HepG2 (cell line): ENCODE results near the gene CCNYL1. TPM values are rescaled to one million over a fixed set of nuclear protein-coding genes. Genes with fewer than 3 reads are reported as not detected.

Experiments used
- AHR ChIP-seq: IDR thresholded peaks from 2 replicates; pipeline ENCODE4 v1.6.1; 2018; ENCODE audit warnings: missing genetic modification reagents, missing compliant biosample characterization
- CC2D1A ChIP-seq: sonication (generic); formaldehyde crosslinking; IDR thresholded peaks from 2 replicates; pipeline ENCODE4 v1.8.1; 2023; ENCODE audit warnings: mild to moderate bottlenecking, missing genetic modification reagents
- HINFP ChIP-seq: sonication (generic); formaldehyde crosslinking; IDR thresholded peaks from 2 replicates; pipeline ENCODE4 v1.4.0; 2020; ENCODE audit warnings: low read depth, mild to moderate bottlenecking, missing genetic modification reagents
- KAT7 ChIP-seq: IDR thresholded peaks from 2 replicates; pipeline ENCODE4 v1.6.1; 2018; ENCODE audit warnings: borderline replicate concordance, missing compliant biosample characterization
- MED1 ChIP-seq: sonication (generic); formaldehyde crosslinking; IDR thresholded peaks from 2 replicates; pipeline ENCODE4 v1.4.0; 2020; ENCODE audit warnings: missing genetic modification reagents
- PAWR ChIP-seq: sonication (generic); formaldehyde crosslinking; IDR thresholded peaks from 2 replicates; pipeline ENCODE4 v1.4.0; 2020; ENCODE audit warnings: missing genetic modification reagents, mild to moderate bottlenecking, borderline replicate concordance
- SRSF4 ChIP-seq: fragments of 200-400 bp; formaldehyde crosslinking; IDR thresholded peaks from one replicate; pipeline ENCODE4 v1.6.1; 2018; ENCODE audit warnings: mild to moderate bottlenecking, low read depth, low read length, moderate library complexity; ENCODE audit not compliant: poor library complexity, severe bottlenecking
- THAP8 ChIP-seq: sonication (generic); formaldehyde crosslinking; IDR thresholded peaks from 2 replicates; pipeline ENCODE4 v1.5.1; 2020; ENCODE audit warnings: missing genetic modification reagents, mild to moderate bottlenecking, borderline replicate concordance
- ZBTB1 ChIP-seq: sonication (generic); formaldehyde crosslinking; IDR thresholded peaks from 2 replicates; pipeline ENCODE4 v1.4.0; 2020; ENCODE audit warnings: missing genetic modification reagents, borderline replicate concordance
- ZC3H13 ChIP-seq: sonication (generic); formaldehyde crosslinking; IDR thresholded peaks from 2 replicates; pipeline ENCODE4 v1.8.1; 2023; ENCODE audit warnings: mild to moderate bottlenecking, missing genetic modification reagents, moderate library complexity
- ZFX ChIP-seq: sonication (generic); formaldehyde crosslinking; IDR thresholded peaks from 2 replicates; pipeline ENCODE4 v1.4.0; 2020; ENCODE audit warnings: mild to moderate bottlenecking, low read depth, missing genetic modification reagents, moderate library complexity
- ZFY ChIP-seq: sonication (generic); formaldehyde crosslinking; IDR thresholded peaks from 2 replicates; pipeline ENCODE4 v1.4.0; 2020; ENCODE audit warnings: missing genetic modification reagents
- ZNF143 ChIP-seq: sonication (generic); formaldehyde crosslinking; IDR thresholded peaks from 2 replicates; pipeline ENCODE4 v1.4.0; 2020; ENCODE audit warnings: missing genetic modification reagents
- ZNF275 ChIP-seq: sonication (generic); formaldehyde crosslinking; IDR thresholded peaks from 2 replicates; pipeline ENCODE4 v1.8.0; 2022; ENCODE audit warnings: missing genetic modification reagents, mild to moderate bottlenecking, inconsistent platforms, borderline replicate concordance
- ZNF362 ChIP-seq: sonication (generic); formaldehyde crosslinking; IDR thresholded peaks from 2 replicates; pipeline ENCODE4 v1.4.0; 2020; ENCODE audit warnings: missing genetic modification reagents, mild to moderate bottlenecking, borderline replicate concordance
- ZNF441 ChIP-seq: sonication (generic); formaldehyde crosslinking; IDR thresholded peaks from 2 replicates; pipeline ENCODE4 v1.7.0; 2021; ENCODE audit warnings: missing genetic modification reagents, borderline replicate concordance
- ZNF563 ChIP-seq: sonication (generic); formaldehyde crosslinking; IDR thresholded peaks from 2 replicates; pipeline ENCODE4 v1.8.0; 2022; ENCODE audit warnings: mild to moderate bottlenecking, moderate library complexity, missing genetic modification reagents
- polyA plus RNA-seq, 8 experiments: library from polyadenylated mRNA; depleted of rRNA in 3 of 8; stranded (reverse) in 7 of 8; unstranded in 1 of 8; fragments of >200 nt; fragmentation: Illumina TruSeq in 4 of 8; extraction: Trizol in 4 of 8; gene quantifications; 2 replicates each; pipeline versions ENCODE4 v1.2.1 to v1.2.3, GENCODE V29; 2011 to 2016; ENCODE audit warnings: low read depth in 4 of 8, missing spikeins in 1 of 8, mixed read lengths in 1 of 8; ENCODE audit not compliant: insufficient read depth in 1 of 8
- total RNA-seq, 5 experiments: library from RNA; depleted of rRNA; stranded (reverse); fragments of >200 nt; fragmentation: Illumina TruSeq; extraction: Trizol; gene quantifications; 2 replicates each; pipeline ENCODE4 v1.2.3, GENCODE V29; 2016; ENCODE audit warnings: low read depth in 1 of 5
- TF ChIP-seq, protein P1 (sequence below): sonication (generic); formaldehyde crosslinking; IDR thresholded peaks from 2 replicates; pipeline ENCODE4 v1.8.0; 2022; ENCODE audit warnings: low read depth, missing genetic modification reagents
- TF ChIP-seq, protein P2 (sequence below): IDR thresholded peaks from 2 replicates; pipeline ENCODE4 v1.6.1; 2016
- TF ChIP-seq, protein P3 (sequence below): fragments of 450-650 bp; IDR thresholded peaks from 2 replicates; pipeline ENCODE4 v1.6.1; 2017

The CCNYL1 gene
- total and polyA plus RNA-seq, 2 of the 13 experiments (the other 11 are each of a cell fraction or from before 2014, with no cell fraction given), result 12.5 to 16.2 TPM

- TF ChIP-seq ZC3H13 (CRISPR knock-in tag) (no peak), ZFX (no peak), PAWR (CRISPR knock-in tag) (no peak), ZNF275 (CRISPR knock-in tag) (no peak), ZBTB1 (CRISPR knock-in tag) (no peak), CC2D1A (no peak), ZFY (CRISPR knock-in tag) (peak; percentile 50; the same call in 1 of the 2 replicates), ZNF143 (no peak), KAT7 (CRISPR knock-in tag) (no peak; the same call in 1 of the 2 replicates), THAP8 (CRISPR knock-in tag) (peak; percentile 51; the same call in 1 of the 2 replicates), ZNF441 (CRISPR knock-in tag) (no peak), ZNF362 (CRISPR knock-in tag) (0 out of 2 replicates have a peak, but pooled peaks have one; percentile 35), ZNF563 (CRISPR knock-in tag) (peak; percentile 79), MED1 (CRISPR knock-in tag) (no peak), SRSF4 (no peak), AHR (no peak), HINFP (no peak)
- TF ChIP-seq, protein P1, sequence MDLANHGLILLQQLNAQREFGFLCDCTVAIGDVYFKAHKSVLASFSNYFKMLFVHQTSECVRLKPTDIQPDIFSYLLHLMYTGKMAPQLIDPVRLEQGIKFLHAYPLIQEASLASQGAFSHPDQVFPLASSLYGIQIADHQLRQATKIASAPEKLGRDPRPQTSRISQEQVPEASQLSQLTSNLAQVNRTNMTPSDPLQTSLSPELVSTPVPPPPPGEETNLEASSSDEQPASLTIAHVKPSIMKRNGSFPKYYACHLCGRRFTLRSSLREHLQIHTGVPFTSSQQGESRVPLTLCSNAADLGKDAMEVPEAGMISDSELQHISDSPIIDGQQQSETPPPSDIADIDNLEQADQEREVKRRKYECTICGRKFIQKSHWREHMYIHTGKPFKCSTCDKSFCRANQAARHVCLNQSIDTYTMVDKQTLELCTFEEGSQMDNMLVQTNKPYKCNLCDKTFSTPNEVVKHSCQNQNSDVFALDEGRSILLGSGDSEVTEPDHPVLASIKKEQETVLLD (CRISPR knock-in tag), result 0 out of 2 replicates have a peak, but pooled peaks have one; percentile 19
- TF ChIP-seq, protein P2, sequence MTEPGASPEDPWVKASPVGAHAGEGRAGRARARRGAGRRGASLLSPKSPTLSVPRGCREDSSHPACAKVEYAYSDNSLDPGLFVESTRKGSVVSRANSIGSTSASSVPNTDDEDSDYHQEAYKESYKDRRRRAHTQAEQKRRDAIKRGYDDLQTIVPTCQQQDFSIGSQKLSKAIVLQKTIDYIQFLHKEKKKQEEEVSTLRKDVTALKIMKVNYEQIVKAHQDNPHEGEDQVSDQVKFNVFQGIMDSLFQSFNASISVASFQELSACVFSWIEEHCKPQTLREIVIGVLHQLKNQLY (CRISPR knock-in tag), result no peak
- TF ChIP-seq, protein P3, sequence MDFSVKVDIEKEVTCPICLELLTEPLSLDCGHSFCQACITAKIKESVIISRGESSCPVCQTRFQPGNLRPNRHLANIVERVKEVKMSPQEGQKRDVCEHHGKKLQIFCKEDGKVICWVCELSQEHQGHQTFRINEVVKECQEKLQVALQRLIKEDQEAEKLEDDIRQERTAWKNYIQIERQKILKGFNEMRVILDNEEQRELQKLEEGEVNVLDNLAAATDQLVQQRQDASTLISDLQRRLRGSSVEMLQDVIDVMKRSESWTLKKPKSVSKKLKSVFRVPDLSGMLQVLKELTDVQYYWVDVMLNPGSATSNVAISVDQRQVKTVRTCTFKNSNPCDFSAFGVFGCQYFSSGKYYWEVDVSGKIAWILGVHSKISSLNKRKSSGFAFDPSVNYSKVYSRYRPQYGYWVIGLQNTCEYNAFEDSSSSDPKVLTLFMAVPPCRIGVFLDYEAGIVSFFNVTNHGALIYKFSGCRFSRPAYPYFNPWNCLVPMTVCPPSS, result no peak
These were observed 500 bp downstream of the CCNYL1 start (continued) for GRCh38 chr2:207711750-207712530.
